DMS 273 (cell line): ENCODE measurements around the gene LCNL1.

Experiments
- DNase-seq: peaks from one replicate; lab custom pipeline; 2025; ENCODE audit not compliant: unreplicated experiment; lab: John Stamatoyannopoulos, UW

The LCNL1 gene

GRCh38 chr9:136946228-136947027 lies 36.4 kb upstream of the LCNL1 start:
- no peak for DNase-seq

- DNase-seq = no peak
Observed at GRCh38 chr9:136947028-136947891, 35.5 kb upstream of the LCNL1 start.

GRCh38 chr9:136947955-136948510 lies 34.8 kb upstream of the LCNL1 start:
- peak; percentile 62 for DNase-seq

- DNase-seq = peak; percentile 66
Observed at GRCh38 chr9:136949239-136949816, 33.5 kb upstream of the LCNL1 start.

- DNase-seq = peak; percentile 91
Observed at GRCh38 chr9:136949817-136950655, 32.8 kb upstream of the LCNL1 start.

- DNase-seq = no peak
Observed at GRCh38 chr9:136950656-136951276, 32.0 kb upstream of the LCNL1 start.

- no peak for DNase-seq
Observed at GRCh38 chr9:136951541-136952320, 31.1 kb upstream of the LCNL1 start, which contains the start of gene LCN12. LCN12 (plus strand) TSS chr9:136952273; CDS start chr9:136952328, 55 bp downstream.

- no peak for DNase-seq
Observed at GRCh38 chr9:136952321-136952850, 30.4 kb upstream of the LCNL1 start.

GRCh38 chr9:136952876-136953770 lies 29.7 kb upstream of the LCNL1 start:
- DNase-seq = no peak

GRCh38 chr9:136953771-136954269 lies 29.0 kb upstream of the LCNL1 start:
- no peak for DNase-seq

- DNase-seq = no peak
Observed at GRCh38 chr9:136954270-136955083, 28.3 kb upstream of the LCNL1 start.

- no peak for DNase-seq
Observed at GRCh38 chr9:136955202-136955942, 27.4 kb upstream of the LCNL1 start.

GRCh38 chr9:136955943-136956335 lies 26.9 kb upstream of the LCNL1 start:
- no peak for DNase-seq

GRCh38 chr9:136956604-136957003 lies 26.2 kb upstream of the LCNL1 start:
- DNase-seq = no peak

GRCh38 chr9:136957461-136957860 lies 25.3 kb upstream of the LCNL1 start:
- DNase-seq = no peak

- DNase-seq = no peak
Observed at GRCh38 chr9:136957901-136958300, 24.9 kb upstream of the LCNL1 start.
